ENCODE results near the gene ALDOC. TPM values are rescaled to one million over a fixed set of nuclear protein-coding genes. Genes with fewer than 3 reads are reported as not detected.

Gene ALDOC
- total and polyA plus RNA-seq, 10 donors = 16.9 to 64.4 (median 31.6) TPM

GRCh38 chr17:28598389-28598788 is 21.7 kb upstream of the ALDOC start:
- Histone ChIP-seq H3K36me3 (peaks cover 0 to 2% (median 0%) of the 10 kb centered on the region in 6 donors), H3K9me3 (no peaks in the 10 kb centered on the region), H3K27me3 (replicated peaks in 1 of 7) (no peaks in the 10 kb centered on the region), H3K4me3 (peak overlapping the region; percentile 48 to 84 (median 54)), H3K27ac (peak overlapping the region; percentile 93 to 99 (median 96)), H3K4me1 (peaks cover 12 to 29% (median 22%) of the 10 kb centered on the region in 6 donors)
- DNase-seq = no peak
- intact Hi-C loops (cut with DNase I; ENCODE audit: low total_unique reads) = no loop called here
- WGBS, 5 donors = 2 to 8% (median 6%) methylated on average over 15 to 17 of the region's 17 CpGs
- TF ChIP-seq CTCF (IDR thresholded peaks at IDR 0.05 in 8 of 11, conservative IDR thresholded peaks at IDR 0.05 in 3 of 11) (no peak), POLR2AphosphoS5 (IDR thresholded peaks at IDR 0.05) (no peak), POLR2A (IDR thresholded peaks at IDR 0.05) (no peak)

- WGBS, 5 donors = 24 to 44% (median 34%) methylated on average over 5 of the region's 5 CpGs
- intact Hi-C loops (cut with DNase I; ENCODE audit: low total_unique reads) = no loop called here
- Histone ChIP-seq H3K36me3 (peaks cover 0 to 8% (median 0%) of the 10 kb centered on the region in 6 donors), H3K4me1 (peaks cover 12 to 29% (median 22%) of the 10 kb centered on the region in 6 donors), H3K9me3 (no peaks in the 10 kb centered on the region), H3K27ac (peak overlapping the region in 5 of 8 donors; percentile 93 to 99 (median 96)), H3K4me3 (peak overlapping the region in 6 of 8 donors; percentile 48 to 84 (median 54)), H3K27me3 (replicated peaks in 1 of 7) (no peaks in the 10 kb centered on the region)
- TF ChIP-seq CTCF (IDR thresholded peaks at IDR 0.05 in 8 of 11, conservative IDR thresholded peaks at IDR 0.05 in 3 of 11) (no peak), POLR2AphosphoS5 (IDR thresholded peaks at IDR 0.05) (no peak), POLR2A (IDR thresholded peaks at IDR 0.05) (no peak)
- DNase-seq = no peak
Measured at GRCh38 chr17:28597606-28598383, 21.1 kb upstream of the ALDOC start.

- peaks cover 0 to 62% (median 9%) of the 10 kb centered on the region in 6 donors for H3K36me3 ChIP-seq
- DNase-seq = no peak
Measured at GRCh38 chr17:28592260-28592659, 15.6 kb upstream of the ALDOC start.

More at GRCh38 chr17:28592260-28592659, 15.6 kb upstream of the ALDOC start:
- intact Hi-C loops (cut with DNase I; ENCODE audit: low total_unique reads) = no loop called here
- no peak overlapping the region for H3K4me3 ChIP-seq
- no peaks in the 10 kb centered on the region for H3K27me3 ChIP-seq (replicated peaks in 1 of 7)
- no peaks in the 10 kb centered on the region for H3K9me3 ChIP-seq
- TF ChIP-seq POLR2A (IDR thresholded peaks at IDR 0.05) = no peak
- no peak for TF ChIP-seq POLR2AphosphoS5 (IDR thresholded peaks at IDR 0.05)
- no peak for TF ChIP-seq CTCF (IDR thresholded peaks at IDR 0.05 in 8 of 11, conservative IDR thresholded peaks at IDR 0.05 in 3 of 11)
- no peak overlapping the region for H3K27ac ChIP-seq
- H3K4me1 ChIP-seq = peaks cover 0 to 11% (median 0%) of the 10 kb centered on the region in 6 donors
- WGBS, 5 donors = 85 to 91% (median 87%) methylated on average over 4 of the region's 4 CpGs
